Adrenal gland (tissue), 5 donors: ENCODE results near the gene GAS2L1.

ENCODE experiments used
- POLR2A ChIP-seq, 2 donors: fragments of 450-650 bp; IDR thresholded peaks; one replicate each; pipeline ENCODE4 v1.6.1; 2017; ENCODE audit warnings: antibody characterized with exemption in 2 of 2, mild to moderate bottlenecking in 2 of 2, moderate library complexity in 1 of 2
- TF ChIP-seq, protein P1 (sequence below), 6 experiments: fragments of 450-650 bp in 4 of 6; fragments of 200-600 bp in 2 of 6; sonication (generic) in 1 of 6; IDR thresholded peaks; 1 replicate in 5 of 6; 2 replicates in 1 of 6; pipeline versions ENCODE4 v1.5.1 to v1.8.0; 2016 to 2021; ENCODE audit warnings: antibody characterized with exemption in 6 of 6, mild to moderate bottlenecking in 2 of 6, moderate library complexity in 1 of 6
- donor health status: DM: no; HTN: no; CAD: no.

DNA sequence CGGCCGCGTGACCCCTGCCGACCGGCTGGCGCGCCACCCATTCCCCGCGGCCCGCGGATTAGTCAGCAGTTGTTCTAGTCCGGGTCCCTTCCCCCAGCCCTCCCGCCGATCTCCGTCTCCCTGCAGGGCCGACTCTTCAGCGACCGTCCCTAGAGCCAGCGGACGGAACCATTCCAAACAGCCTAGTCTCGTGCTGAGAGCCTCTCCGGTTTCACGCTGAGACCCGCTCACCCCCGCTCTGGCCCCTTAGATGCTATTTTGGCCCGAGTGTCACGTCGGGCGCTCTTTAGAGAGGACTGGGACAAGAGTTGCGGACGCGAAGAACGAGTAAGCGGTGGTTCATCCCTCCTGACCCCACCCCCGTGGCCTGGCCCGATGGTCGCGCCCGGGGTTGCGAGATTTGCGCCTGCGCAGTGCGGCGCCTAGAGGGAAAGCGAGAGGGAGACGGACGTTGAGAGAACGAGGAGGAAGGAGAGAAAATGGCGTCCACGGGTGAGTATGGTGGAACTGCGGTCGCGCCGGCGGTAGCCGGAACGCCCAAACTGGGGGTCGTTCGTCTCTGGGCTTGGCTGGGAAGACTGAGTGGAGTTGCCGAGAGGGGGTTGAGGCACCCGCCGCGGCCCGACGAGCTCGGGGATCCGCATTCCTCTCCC is 38.5 kb upstream of the GAS2L1 start, which contains the start of the genes EWSR1 and RHBDD3:
- TF ChIP-seq, protein P1, sequence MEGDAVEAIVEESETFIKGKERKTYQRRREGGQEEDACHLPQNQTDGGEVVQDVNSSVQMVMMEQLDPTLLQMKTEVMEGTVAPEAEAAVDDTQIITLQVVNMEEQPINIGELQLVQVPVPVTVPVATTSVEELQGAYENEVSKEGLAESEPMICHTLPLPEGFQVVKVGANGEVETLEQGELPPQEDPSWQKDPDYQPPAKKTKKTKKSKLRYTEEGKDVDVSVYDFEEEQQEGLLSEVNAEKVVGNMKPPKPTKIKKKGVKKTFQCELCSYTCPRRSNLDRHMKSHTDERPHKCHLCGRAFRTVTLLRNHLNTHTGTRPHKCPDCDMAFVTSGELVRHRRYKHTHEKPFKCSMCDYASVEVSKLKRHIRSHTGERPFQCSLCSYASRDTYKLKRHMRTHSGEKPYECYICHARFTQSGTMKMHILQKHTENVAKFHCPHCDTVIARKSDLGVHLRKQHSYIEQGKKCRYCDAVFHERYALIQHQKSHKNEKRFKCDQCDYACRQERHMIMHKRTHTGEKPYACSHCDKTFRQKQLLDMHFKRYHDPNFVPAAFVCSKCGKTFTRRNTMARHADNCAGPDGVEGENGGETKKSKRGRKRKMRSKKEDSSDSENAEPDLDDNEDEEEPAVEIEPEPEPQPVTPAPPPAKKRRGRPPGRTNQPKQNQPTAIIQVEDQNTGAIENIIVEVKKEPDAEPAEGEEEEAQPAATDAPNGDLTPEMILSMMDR (IDR thresholded peaks at IDR 0.05): no peak
- TF ChIP-seq POLR2A (IDR thresholded peaks at IDR 0.05): peak; percentile 74 to 95
